SU-DHL-6 (cell line): ENCODE results near the gene CTDSPL.

Experiments
- CTCF ChIP-seq: fragments of 200-600 bp; sonication (generic); IDR thresholded peaks from one replicate; pipeline ENCODE4 v1.5.1; 2017; ENCODE audit warnings: antibody characterized with exemption, mild to moderate bottlenecking, low read length, moderate library complexity; ENCODE audit not compliant: insufficient read depth, poor library complexity, severe bottlenecking
- EZH2phosphoT487 ChIP-seq: fragments of 200-600 bp; sonication (generic), shearing (Covaris generic); conservative IDR thresholded peaks from 2 replicates; pipeline ENCODE4 v1.6.1; 2018; ENCODE audit warnings: mild to moderate bottlenecking, antibody characterized with exemption, low read length, moderate library complexity, mixed read lengths

- no peak for TF ChIP-seq CTCF
- TF ChIP-seq EZH2phosphoT487 = no peak
Observed at GRCh38 chr3:37918627-37919026, 56.9 kb downstream of the CTDSPL start.
